HG03095 (cell line): ENCODE data around the gene PUM1.
"Not testable (repeated sequence)": the region's sequence is repeated elsewhere in the genome, so short reads cannot be mapped to it uniquely, and the experiment has no call there.

Experiments
- ATAC-seq: cut with Tn5 transposase; IDR thresholded peaks from one replicate; pipeline ENCODE4 v1.9.1; 2021; ENCODE audit warnings: moderate library complexity; ENCODE audit not compliant: unreplicated experiment

Gene PUM1, protein sequence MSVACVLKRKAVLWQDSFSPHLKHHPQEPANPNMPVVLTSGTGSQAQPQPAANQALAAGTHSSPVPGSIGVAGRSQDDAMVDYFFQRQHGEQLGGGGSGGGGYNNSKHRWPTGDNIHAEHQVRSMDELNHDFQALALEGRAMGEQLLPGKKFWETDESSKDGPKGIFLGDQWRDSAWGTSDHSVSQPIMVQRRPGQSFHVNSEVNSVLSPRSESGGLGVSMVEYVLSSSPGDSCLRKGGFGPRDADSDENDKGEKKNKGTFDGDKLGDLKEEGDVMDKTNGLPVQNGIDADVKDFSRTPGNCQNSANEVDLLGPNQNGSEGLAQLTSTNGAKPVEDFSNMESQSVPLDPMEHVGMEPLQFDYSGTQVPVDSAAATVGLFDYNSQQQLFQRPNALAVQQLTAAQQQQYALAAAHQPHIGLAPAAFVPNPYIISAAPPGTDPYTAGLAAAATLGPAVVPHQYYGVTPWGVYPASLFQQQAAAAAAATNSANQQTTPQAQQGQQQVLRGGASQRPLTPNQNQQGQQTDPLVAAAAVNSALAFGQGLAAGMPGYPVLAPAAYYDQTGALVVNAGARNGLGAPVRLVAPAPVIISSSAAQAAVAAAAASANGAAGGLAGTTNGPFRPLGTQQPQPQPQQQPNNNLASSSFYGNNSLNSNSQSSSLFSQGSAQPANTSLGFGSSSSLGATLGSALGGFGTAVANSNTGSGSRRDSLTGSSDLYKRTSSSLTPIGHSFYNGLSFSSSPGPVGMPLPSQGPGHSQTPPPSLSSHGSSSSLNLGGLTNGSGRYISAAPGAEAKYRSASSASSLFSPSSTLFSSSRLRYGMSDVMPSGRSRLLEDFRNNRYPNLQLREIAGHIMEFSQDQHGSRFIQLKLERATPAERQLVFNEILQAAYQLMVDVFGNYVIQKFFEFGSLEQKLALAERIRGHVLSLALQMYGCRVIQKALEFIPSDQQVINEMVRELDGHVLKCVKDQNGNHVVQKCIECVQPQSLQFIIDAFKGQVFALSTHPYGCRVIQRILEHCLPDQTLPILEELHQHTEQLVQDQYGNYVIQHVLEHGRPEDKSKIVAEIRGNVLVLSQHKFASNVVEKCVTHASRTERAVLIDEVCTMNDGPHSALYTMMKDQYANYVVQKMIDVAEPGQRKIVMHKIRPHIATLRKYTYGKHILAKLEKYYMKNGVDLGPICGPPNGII

DNA sequence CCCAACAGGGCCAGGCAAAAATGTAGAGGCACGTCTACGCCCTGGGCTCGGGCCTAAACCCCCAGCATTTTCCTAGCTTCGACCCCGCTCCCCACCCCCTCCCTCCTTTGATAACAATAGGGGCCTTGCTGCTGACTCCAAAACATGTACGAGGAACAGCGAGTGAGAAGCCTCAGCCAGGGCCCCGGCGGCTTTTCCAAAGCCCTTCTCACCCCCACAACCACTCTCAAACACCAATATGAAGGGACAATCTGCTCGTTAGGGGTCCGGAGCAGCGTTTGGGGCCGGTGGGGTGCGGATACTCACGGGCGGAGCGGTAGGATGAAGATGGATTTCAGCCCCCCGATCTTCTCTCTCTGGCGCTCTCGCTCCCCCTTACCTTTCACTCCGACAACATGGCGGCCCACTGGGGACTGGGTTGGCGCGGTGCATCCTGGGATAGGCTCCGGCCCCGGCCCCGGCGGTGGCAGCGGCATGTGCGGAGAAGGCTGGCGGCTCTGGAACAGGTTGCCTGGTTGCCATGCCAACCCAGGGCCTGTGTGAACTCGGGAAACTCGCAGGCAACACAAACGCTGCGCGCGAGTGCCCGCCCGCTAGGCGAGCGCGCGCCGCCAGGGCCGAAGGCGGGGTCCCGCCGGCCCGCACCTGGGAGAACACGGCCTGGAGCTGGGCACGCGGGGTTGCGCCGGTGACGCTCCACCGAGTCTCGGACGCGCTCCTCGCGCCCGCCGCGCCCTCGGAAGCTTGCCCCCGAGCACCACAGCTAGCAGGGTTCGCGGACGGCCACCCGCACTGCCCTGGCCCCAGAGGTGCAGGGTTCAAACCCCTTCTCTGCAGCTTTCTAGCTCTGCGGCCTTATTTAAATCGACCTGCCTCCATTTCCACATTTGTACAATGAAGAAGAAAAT, at the start of gene PUM1:
PUM1 (minus strand) TSS at position 408 of the 908 bp plus-strand sequence. CDS start 6,151 bp downstream, outside the sequence.
- peak; percentile 88 for ATAC-seq

DNA sequence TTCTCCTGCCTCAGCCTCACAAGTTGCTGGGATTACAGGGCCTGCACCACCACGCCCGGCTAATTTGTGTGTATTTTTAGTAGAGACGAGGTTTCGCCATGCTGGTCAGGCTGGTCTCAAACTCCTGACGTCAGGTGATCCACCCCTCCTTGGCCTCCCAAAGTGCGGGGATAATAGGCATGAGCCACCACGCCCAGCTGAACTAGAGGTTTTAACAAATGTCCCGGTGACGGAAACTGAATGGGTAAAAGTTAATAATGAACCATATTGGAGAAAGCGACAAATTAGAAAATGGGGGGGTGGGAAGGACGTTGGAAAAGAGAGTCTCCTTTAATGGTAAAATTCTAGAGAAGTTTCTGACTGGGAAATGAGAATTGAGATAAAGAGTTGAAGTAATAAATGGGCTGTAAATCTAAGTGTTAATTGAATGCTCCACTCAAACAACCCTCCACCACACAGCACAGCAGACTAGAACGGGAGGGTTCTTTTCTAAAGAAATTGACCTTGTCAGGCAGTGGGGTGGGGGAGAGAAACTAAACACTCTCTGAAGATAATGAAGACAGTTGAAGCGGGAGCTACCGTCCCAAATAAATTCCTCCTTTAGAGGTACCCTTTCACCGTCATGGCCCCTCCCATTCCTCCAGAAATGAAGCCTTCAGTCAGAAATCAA, 46.9 kb upstream of the PUM1 start:
- ATAC-seq: no peak

DNA sequence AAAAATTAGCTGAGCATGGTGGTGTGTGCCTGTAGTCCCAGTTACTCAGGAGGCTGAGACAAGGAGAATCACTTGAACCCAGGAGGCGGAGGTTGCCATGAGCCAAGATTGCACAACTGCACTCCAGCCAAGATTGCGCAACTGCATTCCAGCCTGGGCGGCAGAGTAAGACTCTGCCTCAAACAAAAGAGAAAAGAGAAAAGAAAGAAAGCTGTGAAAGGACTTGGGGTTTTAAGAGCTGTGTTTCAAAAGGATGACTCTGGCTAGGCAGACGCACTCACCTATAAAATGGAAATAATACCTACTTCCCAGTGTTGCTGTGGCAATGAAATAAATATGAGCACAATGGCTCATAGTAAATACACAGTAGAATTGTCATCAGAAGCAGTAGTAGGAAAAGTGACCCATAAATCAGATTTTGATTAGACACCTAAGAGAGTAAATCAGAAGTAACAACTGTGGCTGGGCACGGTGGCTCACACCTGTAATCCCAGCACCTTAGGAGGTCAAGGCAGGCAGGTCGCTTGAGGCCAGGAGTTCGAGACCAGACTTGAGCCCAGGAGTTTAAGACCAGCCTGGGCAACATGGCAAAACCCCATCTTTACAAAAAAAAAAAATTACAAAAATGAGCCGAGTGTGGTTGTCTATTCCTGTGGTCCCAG, 45.9 kb upstream of the PUM1 start:
- ATAC-seq: no peak

DNA sequence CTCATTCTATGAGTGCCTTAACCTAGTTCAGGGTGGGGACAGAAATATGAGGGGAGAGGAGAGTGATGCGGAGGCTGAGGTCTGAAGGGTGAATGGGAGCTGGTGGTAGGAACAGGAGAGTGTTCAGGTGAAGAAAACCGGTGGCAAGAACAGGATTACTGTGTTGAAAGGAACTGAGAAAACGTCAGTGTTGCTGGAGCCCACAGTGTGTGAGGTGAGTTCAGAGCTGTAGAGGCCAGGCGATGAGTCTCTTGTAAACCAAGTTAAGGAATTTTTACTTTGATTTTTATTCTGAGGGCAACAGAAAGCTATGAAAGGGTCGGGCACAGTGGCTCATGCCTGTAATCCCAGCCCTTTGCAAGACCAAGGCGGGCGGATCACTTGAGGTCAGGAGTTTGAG, 45.3 kb upstream of the PUM1 start:
- ATAC-seq: no peak

DNA sequence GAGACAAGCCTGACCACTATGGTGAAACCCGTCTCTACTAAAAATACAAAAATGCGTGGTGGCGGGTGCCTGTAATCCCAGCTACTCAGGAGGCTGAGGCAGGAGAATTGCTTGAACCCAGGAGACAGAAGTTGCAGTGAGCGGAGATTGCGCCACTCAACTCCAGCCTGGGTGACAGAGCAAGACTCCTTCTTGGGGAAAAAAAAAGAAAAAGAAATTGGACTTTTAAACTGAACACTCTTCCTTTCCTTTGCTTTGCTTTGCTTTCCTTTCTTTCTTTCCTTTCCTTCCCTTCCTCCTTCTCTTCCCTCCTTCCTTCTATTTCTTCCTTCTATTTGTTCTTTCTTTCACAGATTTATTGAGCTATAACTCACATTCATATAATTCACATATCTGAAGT, 43.3 kb upstream of the PUM1 start:
- ATAC-seq: no peak

DNA sequence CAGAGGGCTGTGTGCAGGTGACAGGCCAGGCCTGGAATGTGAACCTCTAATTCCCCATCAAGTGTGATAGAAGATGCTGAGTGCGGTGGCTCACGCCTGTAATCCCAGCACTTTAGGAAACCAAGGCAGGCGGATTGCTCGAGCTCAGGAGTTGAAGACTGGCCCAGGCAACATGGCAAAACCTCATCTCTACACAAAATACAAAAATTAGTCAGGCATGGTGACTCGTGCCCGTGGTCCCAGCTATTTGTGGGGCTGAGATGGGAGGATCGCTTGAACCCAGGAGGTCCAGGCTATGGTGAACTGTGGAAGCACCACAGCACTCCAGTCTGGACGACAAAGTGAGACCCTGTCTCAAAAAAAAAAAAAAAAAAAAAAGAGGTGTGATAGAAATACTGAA, 40.1 kb upstream of the PUM1 start:
- ATAC-seq: no peak

DNA sequence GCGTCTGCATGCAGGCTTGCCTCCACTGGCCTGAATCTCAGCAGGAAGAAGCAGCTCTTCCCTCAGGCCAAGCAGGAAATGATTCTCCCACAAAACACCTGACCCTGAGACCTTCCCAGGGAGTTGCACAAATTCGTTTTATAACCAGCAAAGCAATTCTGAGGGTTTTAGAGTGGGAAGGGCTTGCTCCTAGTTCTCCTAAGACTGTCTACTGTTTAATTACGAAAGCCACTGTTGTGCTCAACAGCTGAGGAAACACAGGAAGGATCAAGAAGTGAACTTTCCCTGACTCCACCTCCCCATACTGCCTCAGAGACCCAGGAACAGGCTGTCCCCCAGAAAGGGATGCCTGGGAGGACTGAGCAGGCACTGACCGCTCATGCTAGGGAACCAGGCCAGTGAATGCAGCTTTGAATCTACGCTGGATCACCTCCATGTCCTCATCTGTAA, 37.0 kb upstream of the PUM1 start:
- no peak for ATAC-seq

DNA sequence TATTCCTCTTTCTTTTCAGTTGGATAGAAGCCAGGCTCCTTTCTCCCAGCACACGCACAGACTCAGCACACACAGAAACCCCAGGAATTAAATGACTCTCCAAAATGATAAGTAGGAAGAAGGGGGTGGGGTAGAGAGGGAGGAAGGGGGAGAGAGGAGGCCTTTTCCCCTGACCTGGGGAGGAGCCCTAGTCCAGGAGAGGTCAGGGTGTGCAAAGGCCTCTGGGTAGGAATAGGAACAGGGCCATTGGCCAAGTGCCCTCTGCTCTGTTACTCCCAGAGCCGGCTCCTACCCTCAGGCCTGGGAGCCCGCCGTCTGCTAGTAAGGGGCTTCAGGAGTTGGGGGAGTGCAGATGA, 35.6 kb upstream of the PUM1 start:
- no peak for ATAC-seq

DNA sequence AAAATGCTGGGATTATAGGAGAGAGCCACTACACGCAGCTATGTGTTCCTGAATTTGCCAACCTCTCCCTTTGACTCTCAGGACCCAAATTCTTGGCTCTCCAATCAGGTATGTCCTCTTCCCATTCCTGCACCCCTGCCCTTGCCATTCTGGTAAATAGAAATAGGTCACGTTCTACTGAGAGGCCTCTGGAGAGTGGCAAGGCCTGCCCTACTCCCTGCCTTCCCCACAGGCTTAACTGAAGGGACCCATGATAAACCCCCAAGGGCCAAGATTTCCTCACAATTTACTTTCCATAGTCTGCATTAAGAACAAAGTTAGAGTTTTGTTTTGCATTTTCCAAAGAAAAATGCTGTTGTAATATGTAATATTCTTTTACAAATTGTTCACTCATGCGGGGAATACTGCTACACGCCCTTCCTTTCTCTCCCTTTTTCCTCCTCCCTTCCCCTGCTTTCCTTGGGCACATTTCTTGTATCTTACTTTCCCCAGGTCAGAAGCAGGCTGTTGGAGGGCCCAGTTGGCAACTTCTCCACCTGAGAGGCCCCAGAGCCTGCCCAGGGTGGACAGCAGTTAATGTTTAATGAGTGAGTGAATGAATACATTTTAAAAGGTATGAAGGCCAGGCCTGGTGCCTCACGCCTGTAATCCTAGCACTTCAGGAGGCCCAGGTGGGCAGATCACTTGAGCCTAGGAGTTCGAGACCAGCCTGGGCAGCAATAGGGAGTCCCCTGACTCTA, 33.9 kb upstream of the PUM1 start:
- no peak for ATAC-seq

DNA sequence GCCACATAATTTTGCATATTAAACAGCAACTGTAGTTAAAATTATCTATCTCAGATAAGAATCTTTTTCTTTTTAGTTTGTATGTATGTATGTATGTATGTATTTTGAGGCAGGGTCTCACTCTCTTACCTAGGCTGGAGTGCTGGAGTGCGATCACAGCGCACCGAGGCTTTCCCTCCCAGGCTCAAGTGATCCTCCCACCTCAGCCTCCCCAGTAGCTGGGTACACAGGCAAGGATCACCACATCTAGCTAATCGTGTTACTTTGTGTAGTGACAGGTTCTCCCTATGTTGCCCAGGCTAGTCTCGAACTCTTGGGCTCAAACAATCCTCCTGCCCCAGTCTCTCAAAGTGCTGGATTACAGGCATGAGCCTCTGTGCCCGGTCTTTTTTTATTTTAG, 30.5 kb upstream of the PUM1 start:
- ATAC-seq: no peak

DNA sequence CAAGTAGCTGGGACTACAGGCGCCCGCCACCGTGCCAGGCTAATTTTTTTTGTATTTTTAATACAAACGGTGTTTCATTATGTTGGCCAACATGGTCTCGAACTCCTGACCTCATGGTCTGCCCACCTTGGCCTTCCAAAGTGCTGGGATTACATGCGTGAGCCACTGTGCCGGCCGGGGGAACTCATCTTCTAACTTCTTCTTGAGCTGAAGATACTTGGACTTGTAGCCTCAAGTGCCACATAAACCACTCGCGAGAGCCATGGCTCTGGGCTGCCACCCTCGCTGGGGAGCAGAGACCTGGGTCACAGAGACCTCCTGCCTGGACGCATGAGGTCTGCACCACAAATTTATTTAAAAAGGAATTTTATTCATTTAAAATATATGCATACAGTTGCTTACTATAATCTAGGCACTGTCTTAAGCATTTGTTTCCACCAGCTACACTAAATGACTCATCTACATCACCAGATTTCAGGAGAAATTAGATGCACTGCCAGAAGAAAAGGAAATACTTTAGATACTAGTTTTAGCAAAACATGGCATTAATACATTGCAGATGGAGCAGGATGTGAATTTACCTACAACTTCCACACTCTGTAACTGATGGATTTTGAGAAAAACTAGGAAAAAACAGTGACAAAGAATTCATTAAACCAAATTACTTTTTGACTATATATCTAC, 29.9 kb upstream of the PUM1 start:
- no peak for ATAC-seq

DNA sequence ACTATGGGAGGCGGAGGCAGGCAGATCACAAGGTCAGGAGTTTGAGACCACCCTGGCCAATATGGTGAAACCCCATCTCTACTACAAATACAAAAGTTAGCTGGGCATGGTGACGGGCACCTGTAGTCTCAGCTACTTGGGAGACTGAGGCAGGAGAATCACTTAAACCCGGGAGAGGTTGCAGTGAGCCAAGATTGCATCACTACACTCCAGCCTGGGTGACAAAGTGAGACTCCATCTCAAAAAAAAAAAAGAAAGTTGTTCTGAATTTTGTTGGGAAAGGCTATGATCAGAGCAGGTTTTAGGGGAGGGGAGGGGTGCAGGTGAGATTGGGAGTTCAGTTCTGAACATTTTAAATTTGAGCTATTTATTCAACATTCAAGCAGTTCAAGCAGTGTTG, 22.6 kb upstream of the PUM1 start:
- not testable (repeated sequence) for ATAC-seq

DNA sequence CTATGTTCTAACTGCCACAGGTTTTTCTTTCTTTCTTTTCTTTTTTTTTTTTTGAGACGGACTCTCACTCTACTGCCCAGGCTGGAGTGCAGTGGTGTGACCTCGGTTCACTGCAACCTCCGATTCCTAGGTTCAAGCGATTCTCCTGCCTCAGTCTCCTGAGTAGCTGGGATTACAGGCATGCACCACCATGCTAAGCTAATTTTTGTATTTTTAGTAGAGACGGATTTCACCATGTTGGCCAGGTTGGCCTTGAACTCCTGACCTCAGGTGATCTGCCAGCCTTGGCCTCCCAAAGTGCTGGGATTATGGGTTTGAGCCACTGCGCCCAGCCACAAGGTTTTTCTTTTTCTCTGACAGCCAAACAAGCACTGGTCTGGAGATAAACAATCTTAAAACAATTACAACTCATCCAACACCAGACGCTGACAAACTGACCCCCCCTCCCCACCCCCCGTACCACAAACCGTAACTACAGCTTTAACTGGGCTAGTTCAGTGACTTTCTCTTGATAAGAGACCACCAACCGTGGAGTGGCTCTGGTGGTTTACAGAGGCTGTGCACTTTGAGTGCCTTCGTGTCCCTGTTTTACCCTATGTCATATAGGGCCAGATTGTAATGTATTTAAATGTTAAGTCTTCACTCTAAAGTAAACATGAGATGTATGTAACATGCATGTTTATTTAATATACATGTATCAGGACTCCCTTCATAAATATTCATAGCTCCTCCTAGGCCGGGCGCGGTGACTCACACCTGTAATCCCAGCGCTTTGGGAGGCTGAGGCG, 19.5 kb upstream of the PUM1 start:
- ATAC-seq: no peak

DNA sequence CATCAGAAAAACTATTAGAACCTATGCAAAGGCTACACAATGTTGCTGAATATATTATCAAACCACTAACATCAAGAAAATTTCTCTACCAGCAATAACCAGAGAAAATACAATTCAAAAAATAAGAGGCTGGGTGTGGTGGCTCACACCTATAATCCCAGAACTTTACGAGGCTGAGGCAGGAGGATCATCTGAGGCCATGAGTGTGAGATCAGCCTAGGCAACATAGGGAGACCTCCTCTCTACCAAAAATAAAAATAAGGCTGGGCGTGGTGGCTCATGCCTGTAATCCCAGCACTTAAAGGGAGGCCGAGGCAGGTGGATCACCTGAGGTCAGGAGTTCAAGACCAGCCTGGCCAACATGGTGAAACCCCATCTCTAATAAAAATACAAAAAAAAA, 16.9 kb upstream of the PUM1 start:
- ATAC-seq: no peak

DNA sequence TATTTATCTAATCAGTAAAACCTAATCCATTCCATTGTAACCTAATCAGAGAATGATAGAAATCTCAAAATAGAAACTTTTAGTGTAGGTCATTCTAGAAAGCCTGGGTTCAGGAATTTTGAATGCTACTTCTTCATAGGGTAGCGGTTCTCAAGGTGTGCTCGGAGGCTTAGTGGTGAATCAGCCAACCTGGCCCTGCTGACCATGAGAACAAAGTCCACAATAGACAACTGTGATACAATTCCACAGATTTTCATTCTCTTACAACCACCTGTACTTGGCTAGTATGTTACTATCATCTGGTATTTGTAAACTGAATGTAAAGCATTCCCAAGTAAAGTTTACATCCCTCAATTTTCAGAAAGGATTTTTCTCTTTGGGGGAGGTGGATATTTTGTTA, 7.5 kb upstream of the PUM1 start:
- no peak for ATAC-seq

DNA sequence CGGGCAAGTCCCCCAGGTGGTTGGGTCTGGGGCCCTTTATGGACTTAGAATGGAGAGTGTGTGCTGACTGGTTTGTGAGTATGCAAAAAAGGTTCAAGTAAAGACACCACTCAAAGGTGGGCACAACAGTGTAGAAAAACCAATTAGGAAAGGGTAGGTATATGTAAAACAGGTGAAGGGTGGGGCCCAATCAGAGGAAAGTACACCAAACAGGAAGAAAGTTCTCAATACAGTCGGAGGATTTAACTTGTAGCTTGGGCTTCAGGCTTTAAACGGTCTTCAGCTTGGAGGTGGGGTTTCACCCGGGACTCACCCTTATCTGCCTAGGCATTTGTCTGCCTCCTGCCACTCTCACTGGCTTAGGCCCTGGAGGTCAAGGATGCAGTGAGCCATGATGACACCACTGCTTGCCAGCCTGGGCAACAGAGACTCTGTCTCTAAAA, 6.8 kb upstream of the PUM1 start:
- no peak for ATAC-seq

DNA sequence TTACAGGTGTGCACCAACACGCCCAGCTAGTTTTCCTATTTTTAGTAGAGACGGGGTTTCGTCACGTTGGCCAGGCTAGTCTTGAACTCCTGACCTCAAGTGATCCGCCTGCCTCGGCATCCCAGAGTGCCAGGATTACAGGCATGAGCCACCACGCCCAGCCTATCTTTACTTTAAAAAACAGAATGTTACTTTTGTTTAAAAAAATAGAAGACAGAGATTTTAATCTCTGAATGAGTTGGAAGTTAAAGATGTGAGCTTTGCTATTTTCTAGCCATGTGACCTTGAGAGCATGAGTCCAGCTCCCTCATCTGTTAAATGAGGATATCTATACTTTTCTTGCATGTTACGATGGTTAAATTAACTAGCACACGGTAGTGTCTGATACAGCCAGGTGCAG, 3.9 kb upstream of the PUM1 start:
- no peak for ATAC-seq
